Activated CD8-positive, alpha-beta memory T cell treated with anti-CD3 and anti-CD28 coated beads for 36 hours (primary cell): ENCODE results near the gene KCNMA1. TPM values are rescaled to one million over a fixed set of nuclear protein-coding genes. Genes with fewer than 3 reads are reported as not detected.

Source experiments
- CTCF ChIA-PET: fragments of 350-600 bp; sonication (Branson Sonifier 250); formaldehyde crosslinking; loops from one replicate; lab custom pipeline; 2021; ENCODE audit warnings: antibody characterized with exemption; lab: Charles Lee
- POLR2A ChIA-PET: fragments of 350-600 bp; sonication (Branson Sonifier 250); formaldehyde crosslinking; loops from one replicate; lab custom pipeline; 2021; ENCODE audit warnings: antibody characterized with exemption; lab: Charles Lee
- total RNA-seq, 2 experiments: library from RNA; stranded (reverse); gene quantifications; one replicate each; pipeline ENCODE4 v1.2.3, GENCODE V29; 2021

The KCNMA1 gene
- total RNA-seq, 2 experiments from 2014 or later, result not detected

DNA sequence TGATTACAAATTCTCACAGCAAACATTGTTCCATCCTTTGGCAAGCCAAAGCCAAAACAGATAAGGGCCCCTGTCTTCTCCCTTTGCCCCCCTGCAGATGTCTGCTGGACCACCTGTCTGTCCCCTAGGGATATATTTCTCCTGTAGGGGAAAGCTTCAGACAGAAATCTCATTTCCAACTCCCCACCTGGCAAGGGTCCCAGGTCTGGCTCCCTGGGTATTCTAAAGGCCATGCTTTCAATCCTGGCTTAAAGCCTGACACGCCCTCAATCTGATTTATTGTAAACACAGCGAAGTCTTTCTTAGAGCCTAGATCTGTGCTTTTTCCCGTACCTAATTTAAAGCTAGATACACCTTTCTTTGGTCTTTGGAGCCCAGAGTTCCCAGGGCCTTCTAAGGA lies 66.1 kb downstream of the KCNMA1 start:
- POLR2A ChIA-PET, result no interaction called here
- CTCF ChIA-PET, result interaction anchor here (0.5 to 0.6 kb wide), 2 partner anchors 151 to 188 kb away, joined by 3 to 4 read pairs; no protein-coding TSS in a partner anchor

DNA sequence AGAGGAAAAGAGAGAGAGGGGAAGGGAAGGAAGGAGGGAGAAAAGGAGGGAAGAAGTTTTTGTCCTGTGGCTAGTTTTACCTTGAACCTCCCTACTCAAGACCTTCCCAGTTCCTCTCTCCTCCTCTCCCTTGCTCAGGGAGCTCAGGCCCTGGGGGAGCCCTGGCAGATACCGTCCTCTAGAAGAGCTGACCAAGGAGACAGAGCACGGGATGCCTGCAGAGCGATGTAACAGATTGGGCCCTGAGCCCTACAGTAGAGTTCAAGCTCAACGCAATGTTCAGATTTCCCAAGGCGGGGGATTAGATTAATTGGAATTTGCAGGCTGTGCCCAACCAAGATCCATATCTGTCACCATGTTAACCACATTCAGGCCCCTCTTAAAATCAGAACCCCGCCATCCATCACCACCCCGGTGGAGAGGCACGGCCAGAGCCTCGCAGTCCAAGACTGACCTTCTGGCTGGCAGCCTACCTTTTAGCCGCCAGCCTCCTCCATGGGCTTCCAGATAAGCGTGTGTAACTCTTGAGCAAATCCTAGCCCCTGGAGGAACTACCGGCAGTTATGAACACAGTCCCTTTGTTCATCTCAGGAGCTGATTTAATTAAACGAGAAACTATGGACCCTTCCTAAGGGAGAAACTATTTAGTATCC lies 70.6 kb downstream of the KCNMA1 start:
- ChIA-PET CTCF (no interaction called here), POLR2A (no interaction called here)

DNA sequence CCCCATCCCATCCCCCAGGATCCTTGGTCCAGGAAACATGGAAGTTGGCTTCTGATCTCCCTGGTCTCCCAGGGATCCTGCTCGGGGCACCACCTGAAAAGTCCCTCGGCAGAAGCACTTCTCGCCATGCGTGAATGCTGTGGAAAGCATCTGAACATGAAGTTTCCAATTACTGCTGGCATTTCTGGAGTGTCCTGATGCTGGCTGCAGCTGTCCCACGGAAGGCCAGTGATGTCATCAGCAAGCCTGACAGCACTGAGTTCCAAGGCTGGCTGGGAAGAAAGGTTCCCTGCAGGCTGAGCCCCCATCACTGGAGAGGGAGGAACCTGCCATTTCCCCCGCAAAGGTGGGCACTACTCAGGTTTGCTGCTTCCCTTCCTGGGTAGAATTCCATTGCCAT lies 71.4 kb downstream of the KCNMA1 start:
- CTCF ChIA-PET, result no interaction called here
- POLR2A ChIA-PET, result no interaction called here

DNA sequence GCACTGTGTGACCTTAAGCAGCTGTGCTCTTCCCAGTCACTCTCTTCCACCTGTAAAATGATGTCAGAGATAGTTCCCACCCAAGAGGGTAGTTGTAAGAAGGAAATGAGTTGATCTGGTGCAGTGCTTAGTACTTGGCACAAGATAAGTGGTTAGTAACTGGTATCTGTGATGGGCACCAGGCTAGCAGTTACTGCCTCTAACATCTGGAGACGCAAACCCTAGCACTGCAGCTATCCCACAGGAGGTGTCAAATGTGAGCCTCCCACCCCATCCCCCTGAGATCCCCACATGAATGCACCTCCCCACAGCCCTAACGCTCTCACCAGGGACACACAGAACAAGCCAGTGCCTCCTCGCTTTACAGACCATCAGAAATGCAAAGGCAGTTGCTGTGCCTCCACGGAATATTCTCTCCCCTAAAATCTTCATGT lies 72.0 kb downstream of the KCNMA1 start:
- ChIA-PET CTCF (no interaction called here), POLR2A (no interaction called here)

DNA sequence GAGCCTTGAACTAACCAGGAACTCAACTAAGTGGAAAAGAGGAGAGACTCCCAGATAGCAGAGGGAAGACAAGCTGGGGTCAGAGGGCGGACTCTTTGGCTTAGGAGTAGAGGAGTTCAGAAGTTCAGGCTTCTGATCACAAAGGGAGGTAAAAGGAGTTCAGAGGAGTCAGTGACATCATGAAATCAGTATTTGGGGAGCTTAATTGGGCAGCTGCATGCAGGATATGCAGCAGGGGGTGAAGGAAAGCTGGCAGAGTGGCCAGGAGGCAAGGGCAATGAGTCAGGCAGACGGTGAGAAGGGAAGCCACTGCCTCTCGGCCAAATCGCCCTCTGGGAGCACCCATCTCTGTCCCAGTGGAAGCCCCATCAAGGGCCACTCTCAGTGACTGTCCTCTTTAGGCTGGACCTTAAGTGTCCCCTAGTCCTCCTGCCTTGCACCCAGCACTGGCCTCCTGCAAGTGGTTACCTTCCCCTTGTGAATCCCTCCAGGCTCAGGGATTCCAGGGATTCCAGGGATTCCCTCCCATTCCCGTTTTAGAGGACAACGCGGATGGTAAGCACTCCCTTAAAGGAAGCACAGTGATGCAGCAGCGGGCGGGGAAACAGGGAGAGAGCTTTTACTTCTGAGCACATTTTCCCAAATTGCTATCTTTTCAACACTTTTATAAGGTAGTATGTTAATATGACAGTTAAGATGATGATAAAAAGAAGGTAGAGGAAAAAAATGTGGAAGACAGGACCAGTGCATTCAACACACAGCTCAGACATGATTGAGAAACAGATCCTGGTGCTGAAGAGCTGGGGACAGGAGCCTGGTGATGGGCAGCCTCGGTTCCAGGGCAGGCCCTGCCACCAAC lies 72.6 kb downstream of the KCNMA1 start:
- POLR2A ChIA-PET, result no interaction called here
- CTCF ChIA-PET, result no interaction called here

DNA sequence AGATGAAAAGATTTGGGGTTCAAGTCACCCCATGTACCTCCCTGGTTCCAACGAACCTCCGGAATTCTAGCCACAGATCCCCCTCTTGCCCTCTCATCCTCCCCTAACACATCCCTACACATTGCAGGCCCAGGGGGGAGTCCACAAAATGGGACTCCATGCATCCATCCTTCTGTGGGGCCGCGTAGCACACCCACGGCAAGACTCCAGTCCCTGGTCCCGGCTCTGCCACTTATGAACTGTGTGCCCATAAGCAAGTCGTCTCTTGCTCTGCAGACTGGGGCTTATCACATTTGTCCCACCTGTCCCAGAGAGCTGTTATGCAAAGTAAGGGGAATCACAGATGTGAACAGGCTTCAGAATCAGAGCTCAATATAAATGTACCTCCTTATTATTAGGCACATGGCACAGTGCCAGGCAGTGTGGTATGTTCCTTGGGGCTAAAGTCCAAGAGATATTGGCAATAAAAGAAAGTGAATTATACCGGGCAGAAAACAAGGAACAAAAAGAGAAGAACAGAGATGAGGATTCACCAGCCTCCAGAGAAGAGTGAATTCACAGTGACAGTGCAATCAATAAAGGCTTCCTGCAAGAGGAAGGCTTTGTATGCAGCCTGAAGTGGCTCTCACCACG lies 73.9 kb downstream of the KCNMA1 start:
- POLR2A ChIA-PET, result no interaction called here
- CTCF ChIA-PET, result no interaction called here

DNA sequence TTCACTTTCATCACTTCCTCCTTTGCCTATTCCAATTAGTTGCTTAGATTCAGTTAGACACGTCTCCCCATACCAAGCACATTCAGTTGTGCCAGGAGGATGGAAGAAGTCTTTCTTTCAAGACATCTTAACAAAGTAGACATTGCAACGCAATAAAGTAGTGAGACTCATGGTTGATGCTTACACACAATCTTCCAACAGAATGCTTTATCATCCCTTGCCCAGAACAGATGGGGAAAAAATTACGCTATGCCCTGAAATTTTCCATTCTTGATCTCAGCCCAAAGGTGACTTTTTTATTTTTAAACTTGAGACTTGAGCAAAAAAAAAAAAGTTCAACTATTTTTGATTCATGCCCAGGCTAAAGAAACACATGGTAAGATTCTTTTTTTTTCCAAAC lies 74.9 kb downstream of the KCNMA1 start:
- ChIA-PET POLR2A (no interaction called here), CTCF (interaction anchor here (0.6 kb wide), 1 partner anchor 1905 kb away, joined by 5 read pairs; no protein-coding TSS in a partner anchor)

DNA sequence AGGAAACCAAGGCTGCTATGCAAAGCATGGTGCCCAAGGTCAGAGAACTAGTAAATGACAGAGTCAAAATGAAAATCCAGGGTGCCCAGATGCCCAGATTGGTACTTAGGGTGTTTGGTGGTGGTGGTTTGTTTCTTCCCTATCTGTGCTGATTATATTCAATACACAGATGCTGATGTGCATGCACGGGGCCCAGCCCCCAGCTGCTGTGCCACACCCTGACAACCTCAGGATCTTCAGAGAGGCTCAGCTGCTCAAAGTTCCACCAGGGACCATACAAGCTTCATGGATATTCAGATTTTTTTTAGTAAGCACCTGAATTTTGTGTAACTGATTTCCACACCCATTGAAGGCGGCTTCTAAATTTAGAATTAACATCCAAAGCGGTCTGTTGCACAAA lies 75.6 kb downstream of the KCNMA1 start:
- CTCF ChIA-PET, result no interaction called here
- POLR2A ChIA-PET, result no interaction called here

DNA sequence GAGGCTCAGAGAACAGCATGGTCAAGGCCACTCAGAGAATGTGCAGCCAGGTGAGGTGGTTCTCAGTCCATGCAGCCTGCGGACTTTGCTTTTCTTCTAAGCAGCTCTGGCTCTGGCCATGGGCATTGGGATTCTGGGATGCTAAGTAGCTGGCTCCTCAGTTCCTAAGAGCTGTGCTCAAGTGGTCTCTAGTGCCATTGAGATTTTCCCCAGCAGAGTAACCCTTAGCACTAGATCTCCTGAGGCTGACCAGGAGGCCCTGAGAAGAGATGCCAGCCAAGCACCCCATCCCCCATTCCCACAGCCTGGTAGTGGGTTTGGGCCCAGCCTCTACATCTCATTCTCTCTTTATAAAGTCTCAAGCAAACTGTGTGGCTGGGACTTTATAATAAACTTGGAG lies 77.1 kb downstream of the KCNMA1 start:
- ChIA-PET POLR2A (no interaction called here), CTCF (no interaction called here)

DNA sequence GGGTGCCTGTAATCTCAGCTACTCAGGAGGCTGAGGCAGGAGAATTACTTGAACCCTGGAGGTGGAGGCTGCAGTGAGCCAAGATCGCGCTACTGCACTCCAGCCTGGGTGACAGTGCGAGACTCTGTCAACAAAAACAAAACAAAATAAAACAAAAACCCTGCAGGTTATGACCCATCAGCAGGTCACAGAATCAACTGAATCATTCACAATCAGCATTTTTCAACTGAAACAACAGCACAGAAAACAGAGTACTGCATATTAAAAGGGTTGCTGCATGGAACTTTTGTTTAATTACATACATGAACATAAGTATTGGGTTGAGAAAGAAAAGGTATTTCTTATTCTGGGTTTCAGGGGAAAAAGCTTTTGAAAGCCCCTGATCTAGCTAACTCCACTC lies 77.6 kb downstream of the KCNMA1 start:
- CTCF ChIA-PET, result no interaction called here
- POLR2A ChIA-PET, result no interaction called here

DNA sequence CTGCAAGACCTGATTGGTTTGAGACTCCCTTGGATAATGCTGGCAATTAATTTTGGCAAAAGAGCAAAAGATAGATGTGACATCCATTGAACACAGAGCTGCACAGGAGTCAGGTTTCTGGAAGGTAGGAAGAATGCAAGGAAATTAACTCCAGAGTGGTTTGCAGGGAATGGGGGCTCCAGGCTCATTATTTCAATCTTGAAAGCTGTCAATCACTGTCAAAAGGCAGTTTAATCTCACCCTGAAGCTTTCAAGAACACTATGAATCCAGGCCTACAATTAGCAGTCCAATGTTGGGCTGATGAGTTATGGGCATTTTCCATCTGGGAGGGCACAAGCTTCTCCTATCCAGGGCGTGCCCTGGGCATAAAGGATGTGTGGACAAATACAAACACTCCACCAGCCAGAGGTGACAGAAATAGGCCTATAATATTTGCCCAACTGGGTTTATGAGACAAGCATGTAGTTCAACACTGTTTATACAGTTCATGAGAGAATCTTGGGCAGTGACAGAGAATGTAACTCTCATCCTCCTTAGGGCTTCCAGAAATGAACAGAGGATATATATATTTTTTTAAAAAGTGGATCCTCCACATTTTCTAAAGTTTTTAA lies 80.5 kb downstream of the KCNMA1 start:
- CTCF ChIA-PET, result no interaction called here
- POLR2A ChIA-PET, result no interaction called here

DNA sequence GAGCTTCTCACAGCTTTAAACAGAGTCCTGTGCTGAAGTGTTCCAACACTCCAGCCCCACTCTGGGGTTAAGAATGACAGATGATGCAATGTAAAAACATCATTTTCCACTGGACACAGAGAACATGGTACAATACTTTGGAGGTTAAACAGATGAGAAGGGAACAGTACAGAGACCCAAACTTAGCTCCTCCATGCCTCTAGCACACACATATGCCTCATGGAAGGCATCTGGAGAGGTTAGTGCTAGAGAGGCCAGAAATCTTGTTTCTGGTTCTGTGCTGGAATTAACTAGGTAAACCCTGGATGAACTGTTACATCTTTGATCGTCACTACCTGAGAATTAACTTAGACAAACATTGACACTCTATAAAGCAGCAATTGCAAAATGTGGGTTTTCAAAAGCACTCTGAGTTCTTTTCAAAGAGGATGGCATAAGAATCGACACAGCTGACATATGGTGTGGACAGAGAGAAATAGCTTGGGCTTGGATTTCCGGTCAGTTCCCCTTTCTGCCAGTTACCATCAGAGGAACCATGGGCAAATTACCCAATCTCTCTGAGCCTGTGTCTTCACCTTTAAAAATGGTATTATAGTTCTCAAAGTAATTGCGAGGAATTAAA lies 81.9 kb downstream of the KCNMA1 start:
- ChIA-PET CTCF (no interaction called here), POLR2A (no interaction called here)

DNA sequence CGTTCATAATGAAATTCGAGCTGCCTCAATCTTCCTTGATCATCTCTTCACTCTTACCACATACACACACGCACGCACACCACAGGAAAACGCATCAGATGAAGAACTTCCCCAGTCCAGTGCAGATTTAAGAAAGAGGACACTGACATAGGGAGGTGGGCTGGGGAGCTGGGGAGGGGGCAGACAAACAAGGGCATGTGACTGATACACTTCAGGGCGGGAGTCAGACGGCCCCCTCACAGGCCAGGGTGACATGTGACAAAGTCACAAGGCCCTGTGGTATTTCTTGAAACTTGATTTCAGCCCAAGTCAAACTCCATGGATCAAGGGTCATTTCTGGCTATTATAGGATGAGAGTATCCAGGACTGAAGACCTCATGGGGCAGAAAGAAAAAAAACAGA lies 82.6 kb downstream of the KCNMA1 start:
- CTCF ChIA-PET, result no interaction called here

DNA sequence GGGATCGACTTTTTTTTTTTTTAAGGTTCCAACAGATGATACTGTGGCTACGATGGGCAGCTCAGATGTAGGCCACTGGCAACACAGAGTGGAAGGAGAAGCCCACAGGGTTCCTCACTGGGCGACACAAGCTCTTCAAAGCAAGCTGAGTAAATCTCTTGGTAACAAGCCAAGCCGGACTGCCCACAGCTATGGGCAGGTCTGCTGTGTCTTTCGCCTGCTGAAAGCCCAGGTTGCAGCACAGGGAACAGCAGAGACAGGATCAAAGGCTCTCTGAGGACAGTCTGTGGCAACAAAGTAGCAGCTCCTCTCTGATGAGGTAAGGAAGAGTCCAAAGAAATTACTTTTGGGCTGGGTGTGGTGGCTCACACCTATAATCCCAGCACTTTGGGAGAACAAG lies 83.6 kb downstream of the KCNMA1 start:
- ChIA-PET POLR2A (no interaction called here), CTCF (no interaction called here)

More for the DNA sequence above, 82.6 kb downstream of the KCNMA1 start:
- POLR2A ChIA-PET, result no interaction called here

DNA sequence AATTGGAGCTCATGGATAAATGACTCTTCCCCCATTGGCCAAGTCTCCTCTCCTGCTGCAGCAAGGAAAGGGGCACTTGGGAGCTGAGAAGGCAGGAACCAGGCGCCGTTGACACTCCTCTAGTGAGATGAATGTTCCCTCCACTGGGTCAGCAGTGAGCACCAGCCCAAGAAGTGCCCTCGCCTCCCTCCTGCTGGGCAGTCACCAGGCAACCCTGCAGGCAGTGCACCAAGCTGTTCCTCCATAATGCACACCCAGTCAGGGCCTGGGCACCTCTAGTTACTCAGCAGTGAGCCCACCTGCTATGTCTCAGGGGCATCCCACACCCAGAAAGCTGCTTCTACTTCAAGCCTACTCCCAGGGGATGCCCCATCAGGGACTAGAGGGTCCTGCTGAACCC lies 84.3 kb downstream of the KCNMA1 start:
- ChIA-PET CTCF (no interaction called here), POLR2A (no interaction called here)

DNA sequence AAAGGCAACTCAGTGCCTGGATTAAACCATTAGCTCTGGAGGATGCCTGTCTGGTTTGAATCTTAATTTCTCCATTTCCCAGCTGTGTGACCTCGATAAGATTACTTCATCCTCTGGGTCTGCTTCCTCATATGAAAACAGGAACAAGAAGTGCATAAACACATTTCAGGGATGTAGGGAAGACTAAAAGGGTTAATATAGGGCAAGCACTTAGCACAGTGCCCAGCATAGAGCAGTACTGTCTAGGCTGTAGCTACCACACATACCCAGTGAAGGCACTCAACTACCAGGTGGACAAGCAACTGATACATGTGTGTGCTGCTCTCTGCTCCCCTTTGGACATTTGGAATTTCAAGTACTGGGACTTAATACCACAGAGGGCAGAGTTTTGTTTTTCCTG lies 85.4 kb downstream of the KCNMA1 start:
- ChIA-PET CTCF (no interaction called here), POLR2A (no interaction called here)

DNA sequence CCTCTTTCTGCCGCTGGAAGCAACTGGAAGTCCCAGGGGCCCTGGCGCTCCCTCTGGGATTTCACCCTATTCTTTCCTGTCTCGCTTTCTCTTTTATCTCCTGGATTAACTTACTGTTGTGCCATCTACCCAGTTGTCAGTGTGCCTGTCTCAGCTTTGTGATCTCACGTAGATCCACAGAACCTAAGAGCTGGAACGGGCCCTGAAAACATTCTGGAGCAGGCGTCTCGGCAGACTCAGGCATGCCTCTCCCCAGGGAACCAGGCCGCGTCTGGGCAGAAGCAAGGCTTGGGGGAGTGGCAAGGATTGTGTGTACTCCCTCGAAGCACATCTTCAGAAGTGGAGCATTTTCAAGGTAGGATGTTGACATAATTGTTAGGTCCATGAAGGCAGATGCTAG lies 87.2 kb downstream of the KCNMA1 start:
- ChIA-PET CTCF (interaction anchor here (0.5 kb wide), 1 partner anchor 23 kb away, joined by 3 read pairs; no protein-coding TSS in a partner anchor), POLR2A (no interaction called here)

DNA sequence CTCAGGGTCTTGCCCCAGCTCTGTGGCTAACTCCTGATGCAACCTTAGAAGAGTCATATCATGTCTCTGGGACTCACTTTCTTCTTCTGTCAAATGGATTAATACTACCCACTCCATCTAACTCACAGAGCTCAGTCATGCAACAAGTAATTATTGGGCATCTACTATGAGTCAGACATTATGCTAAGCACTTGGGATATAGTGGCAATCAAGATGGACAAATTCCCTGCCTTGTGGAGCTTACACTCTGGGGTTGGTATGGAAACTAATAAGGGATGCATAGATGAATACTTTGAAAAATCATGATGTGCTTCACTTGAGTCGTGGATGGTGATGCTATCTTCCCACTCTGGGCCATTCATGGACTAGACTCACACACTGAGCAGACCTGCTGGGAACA lies 88.9 kb downstream of the KCNMA1 start:
- POLR2A ChIA-PET, result no interaction called here
- CTCF ChIA-PET, result no interaction called here

DNA sequence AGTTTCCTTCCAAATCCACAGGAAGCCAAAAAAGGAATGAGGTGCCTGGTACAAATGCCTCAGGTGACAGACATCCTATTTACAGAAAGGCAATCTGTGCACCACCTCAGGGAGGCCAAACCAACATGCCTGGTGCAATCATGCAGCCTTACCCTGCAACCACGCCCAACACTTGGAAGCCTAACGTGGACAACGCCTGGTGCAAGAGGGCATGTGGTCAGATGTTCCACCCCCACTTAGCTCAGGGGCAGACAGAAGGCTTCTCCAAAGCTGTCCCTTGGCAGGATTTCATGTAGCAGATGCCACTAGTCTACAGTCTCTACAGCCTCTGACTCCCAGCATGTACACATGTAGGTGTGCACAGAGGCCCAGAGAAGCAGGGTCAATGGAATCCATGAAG lies 89.5 kb downstream of the KCNMA1 start:
- ChIA-PET POLR2A (no interaction called here), CTCF (no interaction called here)
